ENCODE results near the gene CLPSL1.
"Not testable (repeated sequence)": the region's sequence is repeated elsewhere in the genome, so short reads cannot be mapped to it uniquely, and the experiment has no call there.

Gene CLPSL1, protein sequence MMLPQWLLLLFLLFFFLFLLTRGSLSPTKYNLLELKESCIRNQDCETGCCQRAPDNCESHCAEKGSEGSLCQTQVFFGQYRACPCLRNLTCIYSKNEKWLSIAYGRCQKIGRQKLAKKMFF

GRCh38 chr6:35780719-35781118, at the start of gene CLPSL1:
TSS of gene CLPSL1 (plus strand) at chr6:35781019. CDS start at chr6:35781111, 92 bp downstream.
- no peak for DNase-seq

GRCh38 chr6:35731414-35731735, 49.4 kb upstream of the CLPSL1 start:
- peak; percentile 68 to 71 for DNase-seq

GRCh38 chr6:35731736-35732532, 48.9 kb upstream of the CLPSL1 start:
- DNase-seq: peak; percentile 76 to 89

DNA sequence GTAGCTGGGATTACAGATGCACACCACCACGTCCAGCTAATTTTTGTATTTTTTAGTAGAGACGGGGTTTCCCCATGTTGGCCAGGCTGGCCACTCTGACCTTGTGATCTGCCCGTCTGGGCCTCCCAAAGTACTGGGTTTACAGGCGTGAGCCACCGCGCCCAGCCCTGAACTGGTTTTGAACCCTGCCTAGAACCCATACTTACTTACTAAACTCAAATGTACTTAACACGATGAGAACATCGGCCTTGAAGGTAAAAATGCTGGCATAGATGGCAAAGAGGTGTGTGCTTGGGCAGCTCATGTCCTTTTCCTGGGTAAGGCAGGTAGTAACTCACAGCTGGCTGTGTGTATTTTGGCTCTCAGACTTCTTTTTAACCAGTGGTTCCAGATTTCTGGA, 47.2 kb upstream of the CLPSL1 start:
- DNase-seq: no peak

DNA sequence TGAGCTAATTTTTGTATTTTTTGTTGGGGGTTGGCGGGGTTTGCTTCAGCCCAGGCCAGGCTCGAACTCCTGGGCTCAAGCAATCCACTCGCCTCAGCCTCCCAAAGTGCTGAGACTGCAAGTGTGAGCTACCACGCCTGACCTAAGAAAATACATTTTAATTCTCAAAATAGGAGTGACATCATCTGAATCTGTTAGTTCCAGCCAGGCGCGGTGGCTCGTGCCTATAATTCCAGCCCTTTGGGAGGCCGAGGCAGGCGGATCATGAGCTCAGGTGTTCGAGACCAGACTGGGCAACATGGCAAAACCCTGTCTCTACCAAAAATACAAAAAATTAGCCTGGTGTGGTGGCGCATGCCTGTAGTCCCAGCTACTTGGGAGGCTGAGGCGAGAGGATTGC, 46.5 kb upstream of the CLPSL1 start:
- DNase-seq: not testable (repeated sequence)

DNA sequence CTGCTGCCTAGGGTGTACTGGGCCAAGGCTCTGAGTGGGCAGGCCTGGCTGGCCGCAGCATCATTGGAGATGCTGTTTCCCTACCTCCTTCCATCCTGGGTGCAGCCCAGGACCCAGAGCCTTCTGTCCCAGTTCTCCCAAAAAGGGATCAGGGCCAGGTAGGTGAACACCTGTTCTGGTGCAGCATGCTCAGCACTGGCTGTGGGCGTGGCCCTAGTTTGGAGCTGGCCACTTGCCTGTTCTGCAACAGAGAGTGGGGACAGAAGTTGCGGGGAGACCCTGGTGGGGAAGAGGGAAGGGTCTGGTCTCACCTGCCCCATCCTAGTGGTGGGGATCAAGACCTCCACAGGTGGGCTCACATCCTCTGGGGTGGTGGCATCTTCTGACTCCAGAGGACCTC, 45.4 kb upstream of the CLPSL1 start:
- DNase-seq: no peak

DNA sequence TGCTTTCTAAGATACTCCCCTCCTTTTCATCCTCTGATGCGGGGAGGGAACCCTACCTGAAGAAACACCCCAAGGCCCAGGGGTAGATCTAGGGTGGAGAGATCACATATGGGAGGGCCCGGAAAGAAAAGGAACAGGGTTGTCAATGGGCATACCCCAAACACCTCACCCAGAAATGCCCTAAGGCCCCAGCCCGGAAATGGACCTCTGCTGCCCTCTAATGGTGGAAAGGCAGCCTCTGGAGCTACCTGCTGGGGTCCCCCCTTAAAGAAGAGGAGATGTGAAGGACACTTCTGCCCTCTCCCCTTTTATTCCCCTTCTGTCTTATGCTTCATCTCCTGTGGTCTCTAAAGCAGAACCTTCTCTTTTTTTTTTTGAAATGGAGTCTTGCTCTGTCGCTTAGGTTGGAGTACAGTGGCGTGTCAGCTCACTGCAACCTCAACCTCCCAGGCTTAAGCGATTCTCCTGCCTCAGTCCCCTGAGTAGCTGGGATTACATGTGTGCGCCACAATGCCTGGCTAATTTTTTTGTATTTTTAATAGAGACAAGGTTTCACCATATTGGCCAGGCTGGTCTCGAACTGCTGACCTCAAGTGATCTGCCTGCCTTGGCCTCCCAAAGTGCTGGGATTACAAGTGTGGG, 44.4 kb upstream of the CLPSL1 start:
- DNase-seq: peak; percentile 64 to 69

GRCh38 chr6:35736982-35737412, 43.8 kb upstream of the CLPSL1 start, which contains the start of gene ARMC12:
TSS of gene ARMC12 (plus strand) at chr6:35737032. CDS start at chr6:35737109, 77 bp downstream.
- no peak for DNase-seq

- DNase-seq: peak; percentile 92 to 93
These were observed 43.2 kb upstream of the CLPSL1 start for GRCh38 chr6:35737413-35738211.

GRCh38 chr6:35739645-35740524, 40.9 kb upstream of the CLPSL1 start:
- DNase-seq: no peak

- DNase-seq: no peak
These were observed 38.0 kb upstream of the CLPSL1 start for GRCh38 chr6:35742842-35743241.

GRCh38 chr6:35745509-35745908, 35.3 kb upstream of the CLPSL1 start:
- DNase-seq: no peak

DNA sequence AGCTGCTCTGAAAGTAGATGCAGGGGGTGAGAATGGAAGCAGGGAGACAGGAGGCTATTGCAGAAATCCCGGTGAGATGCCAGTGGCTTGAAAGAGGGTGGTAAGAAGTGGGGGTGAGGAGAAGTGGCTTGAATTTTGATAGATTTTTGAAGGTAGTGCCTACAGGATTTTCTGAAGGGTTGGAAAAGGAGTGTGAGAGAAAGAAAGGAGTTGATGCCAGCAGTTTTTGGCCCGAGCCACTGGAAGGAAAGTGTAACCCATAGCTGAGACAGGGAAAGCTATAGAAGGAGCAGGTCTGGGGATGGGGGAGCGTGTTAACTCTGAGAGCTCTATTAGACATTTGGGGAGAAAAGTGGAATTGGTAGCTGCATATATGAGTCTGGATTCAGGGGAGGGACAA, 34.3 kb upstream of the CLPSL1 start:
- no peak for DNase-seq

- no peak for DNase-seq
These were observed 32.9 kb upstream of the CLPSL1 start for GRCh38 chr6:35747877-35748276.

DNA sequence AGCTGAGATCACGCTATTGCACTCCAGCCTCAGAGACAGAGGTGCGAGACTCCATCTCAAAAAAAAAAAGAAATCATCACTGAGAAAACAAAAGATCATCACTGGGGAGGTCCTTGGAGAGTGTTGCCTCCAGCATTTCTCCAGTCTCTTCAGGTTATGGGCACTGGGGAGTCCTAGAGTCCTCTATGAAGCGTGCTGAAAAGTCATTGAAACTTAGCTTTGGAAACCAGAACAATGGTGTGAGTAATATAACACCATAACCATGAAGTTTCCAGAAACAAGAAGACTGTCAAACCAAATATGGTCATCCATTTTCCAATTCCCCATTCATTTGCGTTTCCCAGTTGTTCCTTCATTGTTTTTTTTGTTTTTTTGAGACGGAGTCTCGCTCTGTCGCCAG, 30.3 kb upstream of the CLPSL1 start:
- no peak for DNase-seq

DNA sequence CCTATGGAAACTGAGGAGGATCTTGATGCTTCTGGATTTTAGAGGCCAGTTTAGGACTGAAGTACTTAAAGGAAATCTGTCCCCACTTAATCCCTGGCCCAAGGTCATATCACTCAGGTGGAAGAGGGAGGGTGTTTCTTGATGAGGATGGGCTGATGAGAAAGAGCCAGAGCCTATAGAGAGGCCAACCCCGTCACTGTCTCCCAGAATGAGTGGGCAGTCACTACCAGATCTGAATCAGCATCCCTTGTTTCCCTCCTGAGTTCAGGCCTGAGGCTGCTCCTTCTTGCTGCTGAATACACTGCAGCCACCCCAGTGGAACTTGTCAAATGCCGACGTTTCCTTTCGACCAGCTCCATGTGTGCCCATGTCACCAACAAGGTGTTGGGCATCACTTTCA, 29.2 kb upstream of the CLPSL1 start:
- DNase-seq: no peak

- DNase-seq: no peak
These were observed 28.5 kb upstream of the CLPSL1 start for GRCh38 chr6:35752330-35752729.

- DNase-seq: peak in 1 of 2 experiments; percentile 9
These were observed 26.2 kb upstream of the CLPSL1 start for GRCh38 chr6:35754452-35755277.

DNA sequence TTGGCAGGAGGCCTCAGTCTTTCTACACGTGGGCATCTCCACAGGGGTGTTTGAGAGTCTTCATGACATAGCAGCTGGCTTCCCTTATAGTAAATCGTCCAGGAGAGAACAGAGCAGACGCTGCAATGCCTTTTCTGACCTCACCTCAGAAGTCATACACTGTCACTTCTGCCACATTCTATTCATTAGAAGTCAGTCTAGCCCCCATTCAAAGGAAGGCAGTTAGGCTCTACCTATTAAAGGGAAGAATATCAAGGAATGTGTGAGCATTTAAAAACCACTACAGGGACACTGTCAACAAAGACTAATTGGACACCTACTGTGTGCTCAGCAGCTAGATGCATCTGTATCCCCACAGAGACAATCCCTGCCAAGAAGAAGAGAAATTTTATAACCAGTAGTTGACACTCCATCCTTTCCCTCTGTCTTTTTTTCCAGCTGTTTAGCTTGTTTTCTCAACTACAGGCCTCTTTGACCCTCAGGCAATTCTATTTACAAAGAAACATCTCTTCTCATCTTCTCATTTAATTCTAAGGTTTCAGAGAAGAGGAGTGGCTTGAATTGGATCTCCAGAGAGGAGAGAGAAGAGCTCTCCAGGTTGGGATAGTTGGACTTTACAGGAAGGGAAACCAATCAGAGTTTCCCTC, 25.4 kb upstream of the CLPSL1 start:
- no peak for DNase-seq

- peak; percentile 28 to 48 for DNase-seq
These were observed 23.2 kb upstream of the CLPSL1 start for GRCh38 chr6:35757456-35758123.

Data from AML-193 (cell line).